GM19035 (cell line): ENCODE measurements around the gene ZNF831.

Source experiments
- ATAC-seq: cut with Tn5 transposase; IDR thresholded peaks from one replicate; pipeline ENCODE4 v1.9.1; 2021; ENCODE audit not compliant: unreplicated experiment

ZNF831 gene

DNA sequence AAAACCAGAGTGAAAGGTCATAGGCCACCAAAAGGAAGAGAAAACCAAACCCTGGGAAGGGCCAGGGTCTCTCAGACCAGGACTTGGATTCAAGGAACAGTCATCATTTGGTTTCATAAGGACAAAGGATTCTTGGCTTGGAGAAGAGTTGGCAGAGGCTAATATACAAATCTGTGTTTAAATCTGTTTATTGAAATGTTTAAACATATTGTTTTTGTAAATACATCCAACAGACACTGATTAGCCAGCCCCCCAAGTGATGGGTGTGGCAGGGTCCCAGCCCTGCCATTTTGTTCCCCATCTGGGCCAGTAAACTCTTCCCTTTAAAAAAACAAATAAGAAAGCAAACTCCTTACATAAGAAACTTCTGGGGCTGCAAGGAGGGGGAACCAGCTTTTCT, 6.1 kb upstream of the ZNF831 start:
- no peak for ATAC-seq

DNA sequence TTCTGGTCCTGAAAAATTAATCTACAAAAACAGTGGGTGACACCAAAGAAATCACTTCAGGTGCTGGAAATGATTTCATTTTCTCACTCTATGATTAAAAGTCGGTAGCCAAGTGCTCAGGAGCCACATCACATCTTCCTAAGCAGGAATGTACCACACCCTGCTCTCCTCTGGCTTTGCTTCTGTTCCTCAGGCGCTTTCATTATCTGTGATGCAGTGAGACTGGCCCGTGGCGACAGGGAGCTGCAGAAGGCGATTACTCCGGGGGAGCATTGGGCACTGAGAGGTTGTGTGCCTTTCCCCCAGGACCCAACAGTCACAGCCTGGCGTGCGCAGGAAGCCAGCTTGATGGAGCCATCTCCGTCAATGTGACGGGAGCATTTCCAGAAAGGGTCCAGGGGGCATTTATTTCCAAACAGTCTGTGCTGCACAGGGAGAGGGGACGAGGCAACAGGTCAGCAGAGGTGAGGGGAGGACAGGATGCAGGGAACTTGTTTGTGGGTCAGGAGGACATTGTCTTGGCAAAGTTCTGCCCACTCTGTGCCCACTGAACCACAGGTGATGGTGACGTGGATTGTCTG, 5.6 kb upstream of the ZNF831 start:
- no peak for ATAC-seq

DNA sequence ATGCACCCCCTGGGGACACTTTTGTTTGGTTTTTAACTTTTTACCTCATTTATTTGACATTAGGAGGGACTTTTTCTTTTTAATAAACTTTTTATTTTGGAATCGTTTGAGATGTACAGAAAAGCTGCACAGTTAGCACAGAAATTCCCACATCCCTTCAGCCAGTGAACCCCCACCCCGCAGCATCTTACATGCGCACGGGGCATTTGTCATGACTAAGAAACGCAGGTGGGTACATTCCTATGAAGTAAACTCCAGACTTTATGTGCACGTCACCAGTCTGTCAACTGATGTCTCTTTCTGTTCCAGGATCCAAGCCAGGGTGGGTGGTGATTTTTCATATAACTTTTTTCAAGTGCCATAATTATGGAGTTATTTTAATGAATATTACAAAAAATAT, 4.9 kb upstream of the ZNF831 start:
- ATAC-seq, result no peak

DNA sequence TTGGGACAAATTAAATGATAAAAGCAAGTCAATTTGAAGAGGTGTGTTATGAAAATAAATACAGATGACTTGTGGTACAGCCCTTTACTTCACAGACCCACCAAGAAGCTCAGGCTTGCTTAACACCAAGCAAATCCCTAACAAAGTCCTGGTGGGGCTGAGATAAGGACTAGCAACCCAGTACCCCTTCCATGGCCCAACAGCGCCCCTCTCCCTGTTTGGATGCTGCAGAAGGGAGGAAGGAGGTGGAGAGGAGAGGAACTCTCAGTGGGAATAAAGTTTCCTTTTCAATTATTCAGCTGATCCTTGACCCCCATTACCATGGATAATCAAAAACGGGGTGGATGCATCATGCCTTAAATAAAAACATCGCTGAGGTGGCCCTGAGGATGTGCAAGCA, 4.5 kb upstream of the ZNF831 start:
- ATAC-seq, result no peak

DNA sequence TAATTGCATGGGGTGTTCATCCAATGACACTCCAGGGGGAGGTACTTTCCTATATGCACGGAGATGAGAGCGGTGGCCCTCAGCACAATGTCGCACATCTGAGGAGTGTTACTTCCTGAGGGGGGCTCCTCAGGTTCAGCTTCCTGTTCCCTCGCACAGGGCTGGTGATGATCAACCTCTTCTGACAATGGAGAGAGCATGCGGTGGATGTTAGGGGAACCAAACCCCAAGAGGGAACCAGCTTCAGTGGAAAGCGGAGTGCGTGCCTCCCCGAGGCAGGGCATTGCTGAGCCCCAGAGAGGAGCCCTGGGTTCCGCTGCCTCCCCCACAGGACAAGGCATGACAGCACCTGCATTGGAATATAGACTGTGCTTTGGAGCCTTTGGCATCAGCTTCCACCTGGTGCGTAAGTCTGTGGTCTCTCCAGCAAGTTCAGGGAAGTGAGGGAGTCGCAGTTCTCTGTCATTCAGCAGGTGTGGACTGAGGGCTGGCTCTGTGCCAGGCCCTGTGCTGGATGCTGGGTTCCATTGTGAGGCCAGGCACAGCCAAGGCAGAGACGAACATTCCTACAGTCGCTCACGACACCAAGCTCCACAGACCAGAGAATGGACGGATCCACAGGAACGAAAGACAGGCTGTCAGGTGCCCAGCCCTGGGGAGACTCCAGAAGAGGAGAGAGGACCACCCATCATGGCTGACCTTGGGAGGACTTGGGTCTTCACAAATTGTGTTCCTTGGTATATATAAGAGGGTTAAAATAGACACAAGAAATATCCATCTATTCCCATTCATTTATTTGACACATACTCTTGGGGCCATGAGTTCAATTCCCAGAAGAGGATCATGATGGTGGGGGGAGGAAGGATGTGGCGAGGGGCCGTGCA, 3.9 kb upstream of the ZNF831 start:
- no peak for ATAC-seq

DNA sequence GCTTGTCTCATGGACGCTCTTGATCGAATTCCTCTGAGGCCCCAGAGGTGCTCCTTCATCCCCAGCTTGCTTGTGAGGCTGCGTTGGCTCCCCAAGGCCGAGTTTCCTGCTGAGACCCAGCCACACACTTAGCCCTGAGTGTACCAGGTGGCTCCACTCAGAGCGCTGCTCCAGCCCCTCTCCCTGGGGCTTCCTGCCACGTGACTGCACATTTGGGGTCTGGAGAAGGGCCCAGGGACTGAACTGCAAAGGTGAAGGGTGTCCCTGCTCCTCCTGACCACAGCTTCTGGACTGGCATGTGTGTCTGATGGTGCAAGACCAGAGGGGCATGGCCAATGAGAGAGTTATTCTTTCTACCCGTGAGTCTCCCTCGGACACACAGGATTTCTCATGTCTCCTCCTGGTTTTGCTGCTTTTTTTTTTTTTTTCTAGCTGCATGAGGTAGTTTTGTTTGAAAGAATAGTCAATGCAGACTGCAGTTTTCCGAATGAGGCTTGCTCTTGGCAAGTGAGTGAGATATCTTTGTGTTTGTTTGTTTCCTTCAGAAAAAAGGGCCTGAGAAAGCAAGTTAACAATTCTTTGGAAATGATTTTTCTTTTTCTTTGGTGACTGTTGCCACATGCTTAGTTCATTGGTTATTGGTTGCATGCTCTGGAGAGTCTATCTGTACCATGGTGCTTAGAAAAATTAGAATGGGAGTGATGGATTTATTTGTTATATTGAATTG, 3.1 kb upstream of the ZNF831 start:
- ATAC-seq, result no peak

DNA sequence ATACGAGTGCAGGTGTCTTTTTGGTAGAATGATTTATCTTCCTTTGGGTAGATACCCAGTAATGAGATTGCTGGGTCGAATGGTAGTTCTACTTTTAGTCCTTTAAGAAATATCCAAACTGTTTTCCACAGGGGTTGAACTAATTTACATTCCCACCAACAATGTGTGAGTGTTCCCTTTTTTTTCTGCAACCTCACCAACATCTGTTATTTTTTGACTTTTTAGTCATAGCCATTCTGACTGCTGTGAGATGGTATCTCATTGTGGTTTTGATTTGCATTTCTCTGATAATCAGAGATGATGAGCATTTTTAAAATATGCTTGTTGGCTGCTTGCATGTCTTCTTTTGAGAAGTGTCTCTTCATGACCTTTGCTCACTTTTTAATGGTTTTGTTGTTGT, 1.9 kb upstream of the ZNF831 start:
- ATAC-seq, result no peak

DNA sequence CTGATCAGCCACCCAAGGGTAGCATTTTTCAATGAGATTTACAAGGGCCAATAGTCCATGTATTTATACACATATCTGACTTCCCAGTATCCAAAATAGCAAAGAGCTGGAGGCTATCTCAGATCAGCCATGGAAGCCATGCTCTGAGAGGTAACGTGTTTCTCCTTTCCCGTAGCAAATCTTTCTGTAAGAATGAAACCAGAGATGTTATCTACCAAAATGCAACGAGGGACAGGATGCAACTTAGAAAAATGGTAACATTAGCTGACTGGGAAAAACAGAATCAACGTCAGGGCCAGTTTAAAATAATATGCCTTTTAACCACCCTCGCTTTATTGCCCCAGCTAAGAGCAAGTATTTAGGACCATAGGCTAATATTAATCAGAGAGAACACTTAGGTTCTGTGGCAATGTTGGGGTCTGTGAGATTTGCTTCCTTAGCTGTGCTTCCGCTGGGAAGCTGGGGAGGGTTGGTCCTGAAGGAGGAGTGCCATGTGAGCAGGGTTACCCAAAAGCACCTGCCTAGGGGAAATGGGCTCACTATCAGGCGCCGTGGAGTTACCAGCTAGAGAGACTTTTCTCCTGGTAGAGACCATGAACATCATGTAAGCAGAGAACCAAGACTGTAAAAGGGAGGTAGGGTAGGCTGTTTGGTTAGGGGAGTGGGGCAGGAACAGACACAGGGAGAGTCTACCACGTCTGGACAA, 1.2 kb downstream of the ZNF831 start:
- no peak for ATAC-seq

DNA sequence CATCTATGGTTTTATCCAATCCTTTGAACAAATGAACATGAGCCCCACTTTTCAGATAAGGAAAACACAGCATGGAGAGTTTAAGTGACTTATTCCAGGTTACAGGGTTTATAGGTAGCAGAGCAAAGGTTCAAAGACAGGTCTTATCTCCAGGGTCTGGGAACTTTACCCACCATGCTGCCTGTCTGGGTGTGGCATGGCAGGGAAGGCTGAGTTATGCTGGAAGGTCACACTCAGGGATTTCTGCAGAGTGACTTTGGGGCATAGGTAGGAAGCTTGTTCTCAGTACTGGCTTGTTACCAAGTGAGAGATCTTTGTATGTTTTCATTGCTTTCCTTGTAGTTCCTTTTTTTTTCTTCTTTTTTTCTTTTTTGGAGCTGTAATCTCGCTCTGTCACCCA, 1.8 kb downstream of the ZNF831 start:
- ATAC-seq, result no peak

DNA sequence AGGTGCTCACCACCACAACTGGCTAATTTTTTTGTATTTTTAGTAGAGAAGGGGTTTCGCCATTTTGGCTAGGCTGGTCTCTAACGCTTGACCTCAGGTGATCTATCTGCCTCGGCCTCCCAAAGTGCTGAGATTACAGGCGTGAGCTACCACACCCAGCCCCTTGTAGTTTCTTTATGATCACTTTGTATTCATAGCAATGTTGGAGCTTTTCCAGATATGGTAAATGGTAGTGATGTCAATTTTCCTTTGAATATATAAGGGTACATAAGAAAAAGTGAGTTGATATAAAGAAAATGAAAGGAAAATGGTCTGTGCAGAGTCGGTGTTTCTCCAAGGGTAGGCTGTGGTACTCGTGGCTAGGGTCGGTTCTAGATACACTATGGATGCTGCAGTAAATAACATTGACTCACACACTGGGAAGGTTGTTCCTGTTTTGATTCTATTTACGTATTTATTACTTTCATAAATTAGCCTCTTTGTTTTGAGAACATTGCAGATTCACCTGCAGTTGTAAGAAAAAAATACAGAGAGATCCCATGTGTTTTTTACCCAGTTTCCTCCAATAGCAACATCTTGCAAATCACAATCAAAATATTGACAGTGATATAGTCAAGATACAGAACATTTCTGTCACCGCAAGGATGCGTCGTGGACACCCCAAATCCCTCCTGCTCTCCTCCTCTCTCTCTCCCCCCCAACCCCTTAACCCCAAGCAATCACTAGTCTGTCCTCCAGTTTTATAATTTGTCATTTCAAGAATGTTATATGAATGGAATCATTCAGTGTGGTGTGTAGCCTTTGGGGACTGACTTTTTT, 2.5 kb downstream of the ZNF831 start:
- no peak for ATAC-seq

DNA sequence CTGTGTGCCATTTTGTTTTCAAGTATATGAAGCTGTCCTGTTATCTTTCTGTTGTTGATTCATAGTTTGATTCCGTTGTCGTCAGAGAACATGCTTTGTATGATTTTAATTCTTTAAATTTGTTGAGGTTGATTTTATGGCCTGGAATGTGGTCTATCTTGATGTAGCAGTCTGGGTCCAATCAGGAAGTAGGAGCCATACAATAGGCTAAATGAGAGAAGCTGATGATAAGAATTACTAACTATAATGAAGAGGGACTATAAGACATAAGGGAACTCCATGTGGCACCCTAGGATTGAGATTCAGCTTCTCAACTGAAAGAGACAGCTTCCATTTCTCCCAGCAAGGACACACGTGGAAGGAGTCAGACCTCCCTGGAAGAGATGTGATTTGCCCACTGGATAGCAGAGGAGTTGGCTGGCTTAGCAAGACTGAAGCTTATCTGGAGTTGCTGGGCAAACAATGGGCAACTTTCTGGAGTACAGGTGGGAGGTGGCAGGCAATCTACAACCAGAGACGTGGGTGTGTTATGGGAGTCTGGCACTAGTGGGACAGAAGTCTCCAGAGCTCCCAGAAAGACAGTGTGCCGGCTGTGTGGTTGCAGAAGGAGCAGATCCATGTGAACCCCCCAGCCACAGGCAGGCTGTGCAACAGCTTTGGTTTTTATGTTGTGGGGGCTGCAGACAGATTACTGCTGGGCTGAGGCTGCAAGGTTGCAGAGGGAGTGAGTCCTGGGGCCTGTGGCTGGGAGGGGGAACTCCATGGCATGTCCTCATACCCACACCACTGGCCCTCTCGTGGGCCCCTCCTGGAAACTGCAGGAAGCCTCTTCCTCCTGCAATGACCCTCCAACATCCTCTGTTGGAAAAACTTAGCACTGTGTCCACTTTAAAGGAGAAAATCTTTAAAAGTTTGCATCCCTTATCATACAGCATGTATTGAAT, 7.1 kb downstream of the ZNF831 start:
- no peak for ATAC-seq

DNA sequence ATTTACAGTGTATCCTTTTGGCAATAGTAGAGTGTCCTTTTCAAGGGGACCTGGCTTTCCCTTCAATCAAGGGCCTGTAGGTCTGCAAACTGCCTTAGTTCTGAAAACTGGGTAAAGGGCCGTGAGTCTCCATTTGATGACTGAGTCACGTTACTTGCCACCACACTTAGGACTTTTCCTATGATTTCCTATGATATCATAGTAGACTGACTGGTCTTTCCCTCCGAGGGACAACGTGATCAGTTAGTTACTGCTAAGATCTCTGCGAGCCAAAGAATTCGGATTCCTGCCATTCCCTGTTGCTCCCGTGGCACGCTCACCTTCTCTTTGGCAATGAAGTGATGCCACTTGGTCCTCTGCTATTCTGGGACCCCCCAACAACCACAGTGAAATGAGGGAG, 8.4 kb downstream of the ZNF831 start:
- no peak for ATAC-seq

DNA sequence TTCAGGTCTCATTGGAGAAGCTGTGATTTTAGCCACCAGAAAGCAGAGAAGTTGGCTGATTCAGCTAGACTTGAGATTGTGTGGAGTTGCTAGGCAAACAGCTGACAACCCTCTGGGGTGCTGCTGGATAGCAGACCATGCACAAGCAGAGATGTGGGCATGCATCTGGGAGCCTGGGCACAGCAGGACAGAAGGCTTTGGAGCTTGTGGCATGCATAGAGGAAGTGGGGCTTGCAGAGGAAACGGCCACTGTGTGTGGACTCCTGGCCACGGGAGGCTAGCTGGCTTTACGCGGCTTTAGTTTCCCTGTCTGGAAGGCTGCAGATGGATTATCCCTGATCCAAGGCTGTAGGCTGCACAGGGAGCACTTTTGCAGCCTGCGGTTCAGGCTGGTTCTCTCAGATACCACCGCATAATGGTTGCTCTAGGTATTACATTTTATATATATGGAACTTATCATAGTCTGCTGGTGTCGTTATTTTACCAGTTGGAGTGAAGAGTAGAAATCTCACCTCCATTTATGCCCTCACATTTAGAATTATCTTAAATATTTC, 10.4 kb downstream of the ZNF831 start:
- ATAC-seq, result no peak

DNA sequence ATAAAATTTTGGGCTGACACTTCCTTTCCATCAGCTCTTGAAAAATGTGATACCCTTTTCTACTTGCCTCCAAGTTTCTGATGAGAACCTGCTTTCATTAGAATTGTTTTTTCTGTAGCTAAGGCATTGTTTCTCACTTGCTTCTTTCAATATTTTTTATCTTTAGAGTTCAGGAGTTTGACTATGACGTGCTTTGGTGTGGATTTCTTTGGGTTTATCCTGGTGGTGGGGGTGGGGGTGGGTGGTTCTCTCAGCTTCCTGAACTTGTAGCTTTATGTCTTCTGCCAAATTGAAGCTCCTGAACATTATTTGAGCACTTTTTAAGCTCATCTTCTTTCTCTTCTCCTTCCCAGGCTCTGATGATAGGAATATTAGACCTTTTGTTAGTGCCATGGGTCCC, 11.4 kb downstream of the ZNF831 start:
- no peak for ATAC-seq

DNA sequence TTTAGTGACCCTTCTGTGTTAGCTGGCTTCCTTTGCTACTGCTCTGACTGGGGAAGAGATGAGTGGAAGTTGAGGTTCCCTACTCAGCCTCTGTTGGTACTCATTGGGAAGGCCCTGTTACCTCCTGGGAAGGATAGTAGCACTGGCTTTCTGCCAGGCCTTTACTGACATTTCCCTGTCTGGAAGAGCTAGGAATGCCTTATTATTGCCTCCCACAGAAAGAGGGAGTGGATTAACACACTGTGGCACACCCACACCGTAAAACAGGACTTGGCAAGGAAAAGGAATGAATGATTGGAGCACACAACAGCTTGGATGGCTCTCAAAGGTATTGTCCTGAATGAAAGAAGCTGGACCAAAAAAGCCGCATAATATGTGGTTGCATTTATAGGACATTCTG, 12.2 kb downstream of the ZNF831 start:
- no peak for ATAC-seq

DNA sequence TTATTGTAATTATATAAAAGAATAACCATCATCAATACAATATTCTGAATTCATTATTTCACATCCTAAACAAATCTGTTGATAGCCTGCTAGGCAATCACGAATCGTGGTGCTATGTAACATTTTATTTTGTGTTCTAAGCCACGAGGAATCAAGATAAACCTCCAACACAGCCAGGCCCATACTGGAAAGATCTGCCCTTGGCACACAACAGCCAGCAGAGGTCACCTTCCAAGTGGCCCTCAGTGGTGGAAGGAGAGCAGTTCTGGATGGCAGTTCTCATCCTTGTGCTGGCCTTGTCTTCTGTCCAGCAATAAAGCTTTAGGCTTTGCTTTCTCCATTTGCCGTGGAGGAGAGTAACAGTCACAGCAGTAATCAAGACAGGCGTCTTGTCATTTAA, 13.2 kb downstream of the ZNF831 start:
- no peak for ATAC-seq

DNA sequence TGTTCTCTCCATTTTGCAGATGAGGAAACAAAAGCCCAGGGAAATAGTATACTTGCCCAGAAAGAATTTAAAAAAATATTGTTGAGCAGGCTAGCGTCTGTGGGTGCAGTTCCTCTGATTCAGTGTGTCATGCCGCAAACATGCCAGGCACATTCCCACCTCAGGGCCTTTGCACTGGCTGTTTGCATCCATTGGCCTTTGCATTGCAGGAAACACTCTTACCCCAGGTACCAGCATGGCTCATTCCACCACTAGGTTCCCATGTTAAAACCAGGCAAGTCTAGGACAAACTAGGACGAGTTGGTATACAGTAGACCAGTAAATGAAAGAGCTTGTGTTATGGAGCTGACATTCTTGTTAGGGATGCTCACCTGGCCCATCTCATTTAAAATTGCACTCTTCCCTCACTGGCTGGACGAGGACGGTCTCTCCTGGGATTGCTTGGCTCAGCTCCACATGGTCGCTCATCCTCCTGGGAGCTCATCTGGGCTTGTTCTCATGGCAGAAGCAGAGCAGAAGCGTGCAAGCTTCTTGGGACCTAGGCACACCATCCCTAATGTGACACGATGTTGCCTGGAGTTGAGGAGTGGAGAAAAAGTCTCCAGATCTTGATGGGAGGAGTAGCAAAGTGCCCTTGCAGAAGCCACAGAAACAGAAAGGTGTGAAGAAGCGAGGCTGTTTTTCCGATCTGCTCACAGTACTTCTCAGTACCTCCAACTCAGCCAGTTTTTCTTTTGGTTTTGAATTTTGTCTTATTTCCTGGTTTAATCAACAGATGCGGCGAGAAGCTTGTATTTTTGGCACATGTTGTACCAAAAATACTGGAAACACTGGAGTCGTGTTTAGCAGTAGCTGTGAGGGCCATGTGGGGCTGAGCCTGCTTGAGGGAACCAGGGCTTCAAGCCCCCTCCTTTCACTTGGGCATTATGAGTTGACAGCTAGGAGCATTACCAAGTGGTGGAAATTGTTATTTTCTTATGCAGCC, 13.9 kb downstream of the ZNF831 start:
- ATAC-seq, result peak; percentile 53

DNA sequence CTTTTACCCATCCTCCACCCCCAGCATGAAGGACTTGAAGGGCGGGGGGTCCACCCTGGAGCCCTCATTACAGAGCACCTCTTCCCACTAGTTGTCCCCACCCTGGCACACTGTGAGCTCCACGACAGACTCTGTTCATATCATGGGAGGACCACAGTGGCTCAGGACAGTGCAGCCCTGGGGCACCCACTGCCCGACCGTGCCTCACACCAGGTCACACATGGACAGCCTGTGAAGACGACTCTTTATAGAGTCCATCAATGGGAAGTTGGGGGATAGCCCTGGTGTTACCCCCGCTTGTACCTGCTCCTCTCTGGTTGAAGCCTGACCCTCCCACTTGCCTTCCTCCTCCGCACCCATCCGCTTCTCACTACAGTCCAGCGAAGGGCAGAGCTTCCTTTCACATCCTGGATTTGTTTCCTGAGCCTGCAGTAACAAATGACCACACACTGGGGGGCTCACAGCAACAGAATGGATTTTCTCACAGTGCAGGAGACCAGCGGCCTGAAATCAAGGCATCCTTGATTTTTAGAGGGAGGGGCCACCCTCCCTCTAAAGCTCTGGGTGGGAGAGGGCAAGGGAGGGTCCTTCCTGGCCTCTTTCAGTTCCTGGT, 15.5 kb downstream of the ZNF831 start:
- ATAC-seq, result no peak
